HepG2 (cell line): ENCODE results near the gene SLC19A3. TPM values are rescaled to one million over a fixed set of nuclear protein-coding genes. Genes with fewer than 3 reads are reported as not detected.
"Not testable (repeated sequence)": the region's sequence is repeated elsewhere in the genome, so short reads cannot be mapped to it uniquely, and the experiment has no call there.

Source experiments
- ARID5B ChIP-seq: IDR thresholded peaks from 2 replicates; pipeline ENCODE4 v1.4.0; 2020; ENCODE audit warnings: mild to moderate bottlenecking, missing genetic modification reagents
- DRAP1 ChIP-seq: IDR thresholded peaks from 2 replicates; pipeline ENCODE4 v1.6.1; 2016; ENCODE audit warnings: missing genetic modification reagents, missing compliant biosample characterization
- FOXA1 ChIP-seq, 2 experiments: fragments of 450-650 bp in 1 of 2; sonication (generic) in 1 of 2; formaldehyde crosslinking in 1 of 2; IDR thresholded peaks; 2 replicates each; pipeline versions ENCODE4 v1.4.0 to v1.6.1; 2016 to 2020; ENCODE audit warnings: missing genetic modification reagents in 1 of 2
- PAXIP1 ChIP-seq: sonication (generic); formaldehyde crosslinking; conservative IDR thresholded peaks from 2 replicates; pipeline ENCODE4 v1.4.0; 2020; ENCODE audit warnings: mild to moderate bottlenecking, missing genetic modification reagents, moderate library complexity
- PITX1 ChIP-seq: sonication (generic); formaldehyde crosslinking; IDR thresholded peaks from 2 replicates; pipeline ENCODE4 v1.5.1; 2020; ENCODE audit warnings: mild to moderate bottlenecking, missing genetic modification reagents
- SALL1 ChIP-seq: sonication (generic); formaldehyde crosslinking; IDR thresholded peaks from 2 replicates; pipeline ENCODE4 v1.8.0; 2022; ENCODE audit warnings: mild to moderate bottlenecking, missing genetic modification reagents
- SNAPC5 ChIP-seq: sonication (generic); formaldehyde crosslinking; IDR thresholded peaks from 2 replicates; pipeline ENCODE4 v1.8.1; 2023; ENCODE audit warnings: mild to moderate bottlenecking, missing genetic modification reagents, borderline replicate concordance
- ZBTB34 ChIP-seq: sonication (generic); formaldehyde crosslinking; IDR thresholded peaks from 2 replicates; pipeline ENCODE4 v1.8.0; 2022; ENCODE audit warnings: mild to moderate bottlenecking, missing genetic modification reagents
- ZNF687 ChIP-seq: sonication (generic); formaldehyde crosslinking; IDR thresholded peaks from 2 replicates; pipeline ENCODE4 v1.5.1; 2020; ENCODE audit warnings: mild to moderate bottlenecking, missing genetic modification reagents, moderate library complexity
- polyA plus RNA-seq, 8 experiments: library from polyadenylated mRNA; depleted of rRNA in 3 of 8; stranded (reverse) in 7 of 8; unstranded in 1 of 8; fragments of >200 nt; fragmentation: Illumina TruSeq in 4 of 8; extraction: Trizol in 4 of 8; gene quantifications; 2 replicates each; pipeline versions ENCODE4 v1.2.1 to v1.2.3, GENCODE V29; 2011 to 2016; ENCODE audit warnings: low read depth in 4 of 8, missing spikeins in 1 of 8, mixed read lengths in 1 of 8; ENCODE audit not compliant: insufficient read depth in 1 of 8
- total RNA-seq, 5 experiments: library from RNA; depleted of rRNA; stranded (reverse); fragments of >200 nt; fragmentation: Illumina TruSeq; extraction: Trizol; gene quantifications; 2 replicates each; pipeline ENCODE4 v1.2.3, GENCODE V29; 2016; ENCODE audit warnings: low read depth in 1 of 5

SLC19A3 gene
- total and polyA plus RNA-seq, 2 of the 13 experiments (the other 11 are each of a cell fraction or from before 2014, with no cell fraction given): 2.3 to 5.2 TPM

GRCh38 chr2:227722821-227723220, 5.0 kb upstream of the SLC19A3 start (continued):
- TF ChIP-seq ARID5B (CRISPR knock-in tag) (peak; percentile 57; the same call in 1 of the 2 replicates), ZBTB34 (CRISPR knock-in tag) (0 out of 2 replicates have a peak, but pooled peaks have one; percentile 43), ZNF687 (CRISPR knock-in tag) (peak; percentile 28; the same call in 1 of the 2 replicates), PAXIP1 (peak; percentile 48), SALL1 (CRISPR knock-in tag) (peak; percentile 24; the same call in 1 of the 2 replicates), SNAPC5 (CRISPR knock-in tag) (0 out of 2 replicates have a peak, but pooled peaks have one; percentile 3), FOXA1 (CRISPR knock-in tag; IDR thresholded peaks at IDR 0.05) (peak; percentile 54; the same call in 1 of the 2 replicates), DRAP1 (CRISPR knock-in tag) (0 out of 2 replicates have a peak, but pooled peaks have one; percentile 25), PITX1 (CRISPR knock-in tag) (peak; percentile 89)
- not testable (repeated sequence) for TF ChIP-seq FOXA1 (IDR thresholded peaks at IDR 0.05)
